Hematopoietic multipotent progenitor cell treated with erythropoietin and hydrocortisone succinate and interleukin-3 and kit ligand, for 8 days (in vitro differentiated cells): Measurements from ENCODE around the gene TUSC1.
"Not testable (repeated sequence)": the region's sequence is repeated elsewhere in the genome, so short reads cannot be mapped to it uniquely, and the experiment has no call there.

ENCODE experiments used
- DNase-seq: peaks from one replicate; pipeline ENCODE4 v3.0.0-alpha.2; 2015

TUSC1 gene

DNA sequence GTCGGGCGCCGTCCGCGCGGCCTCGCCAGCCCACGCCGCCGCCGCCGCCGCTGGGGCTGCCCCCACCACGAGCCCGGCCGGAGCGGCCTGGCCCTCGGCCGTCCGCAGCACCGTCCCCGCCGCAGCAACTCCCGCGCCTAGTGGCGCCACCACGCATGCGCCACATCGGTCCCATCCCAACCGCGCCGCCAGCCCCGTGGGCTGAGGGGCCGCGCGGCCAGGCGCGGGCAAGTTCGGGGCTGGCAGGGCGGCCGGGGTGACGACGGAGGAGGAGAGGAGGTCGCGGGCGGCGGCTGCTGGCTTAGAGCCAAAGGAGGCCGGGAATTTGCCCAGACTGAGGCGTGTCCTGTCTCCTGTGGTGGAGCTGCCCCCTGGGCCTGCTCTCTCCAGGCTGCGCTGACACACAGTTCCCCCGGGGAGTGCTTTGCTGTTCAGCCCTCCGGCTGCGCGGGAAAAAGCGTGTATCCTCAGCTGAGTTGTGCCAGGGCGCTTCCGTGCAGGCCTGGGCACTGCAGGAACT, at the start of gene TUSC1:
TSS of gene TUSC1 (minus strand) at position 298 of the 520 bp plus-strand sequence. CDS start at position 166, 132 bp downstream.
- peak; percentile 81 for DNase-seq

DNA sequence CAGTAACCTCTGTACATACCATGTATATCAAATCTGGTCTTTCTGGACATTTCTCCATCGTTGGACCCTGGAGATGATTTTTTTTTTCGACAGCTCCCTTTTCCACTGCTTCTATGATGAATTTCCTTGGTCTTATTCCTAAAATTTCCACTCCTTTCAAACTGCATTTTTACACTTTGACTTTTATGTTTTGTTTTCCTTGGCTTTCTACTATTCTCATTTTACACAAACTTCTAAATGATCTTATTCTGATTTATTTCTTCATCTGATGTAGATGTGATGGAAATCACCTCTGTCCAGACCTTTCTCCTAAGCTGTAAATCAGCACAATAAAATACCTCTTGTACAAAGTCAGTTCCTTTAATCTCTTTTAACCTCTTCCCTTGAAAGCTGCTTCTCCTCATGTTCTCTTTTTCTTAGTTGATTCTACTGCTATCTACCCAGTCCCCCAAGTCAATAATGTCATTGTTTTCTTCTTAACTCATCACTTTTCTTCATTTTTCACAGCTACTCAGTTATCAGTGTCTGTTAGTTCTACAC, 48.7 kb upstream of the TUSC1 start:
- DNase-seq, result no peak

DNA sequence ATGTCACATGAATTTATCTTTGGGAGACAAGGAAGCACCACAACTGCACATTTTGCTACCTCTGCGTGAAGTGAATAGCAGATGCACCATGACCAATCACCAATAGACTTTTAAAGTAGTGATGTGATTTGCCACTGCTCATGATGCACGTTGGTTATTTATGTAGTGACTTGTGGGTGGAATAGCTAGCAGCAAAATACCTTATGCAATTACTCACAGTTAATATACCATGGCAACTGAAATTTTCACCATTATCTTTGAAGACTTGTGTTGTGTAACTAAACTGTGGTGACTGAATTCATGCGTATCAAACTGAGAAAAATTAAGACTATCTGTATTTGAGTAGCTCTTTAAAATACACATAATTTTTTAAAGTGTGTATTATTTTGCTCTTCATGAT, 46.2 kb upstream of the TUSC1 start:
- no peak for DNase-seq

DNA sequence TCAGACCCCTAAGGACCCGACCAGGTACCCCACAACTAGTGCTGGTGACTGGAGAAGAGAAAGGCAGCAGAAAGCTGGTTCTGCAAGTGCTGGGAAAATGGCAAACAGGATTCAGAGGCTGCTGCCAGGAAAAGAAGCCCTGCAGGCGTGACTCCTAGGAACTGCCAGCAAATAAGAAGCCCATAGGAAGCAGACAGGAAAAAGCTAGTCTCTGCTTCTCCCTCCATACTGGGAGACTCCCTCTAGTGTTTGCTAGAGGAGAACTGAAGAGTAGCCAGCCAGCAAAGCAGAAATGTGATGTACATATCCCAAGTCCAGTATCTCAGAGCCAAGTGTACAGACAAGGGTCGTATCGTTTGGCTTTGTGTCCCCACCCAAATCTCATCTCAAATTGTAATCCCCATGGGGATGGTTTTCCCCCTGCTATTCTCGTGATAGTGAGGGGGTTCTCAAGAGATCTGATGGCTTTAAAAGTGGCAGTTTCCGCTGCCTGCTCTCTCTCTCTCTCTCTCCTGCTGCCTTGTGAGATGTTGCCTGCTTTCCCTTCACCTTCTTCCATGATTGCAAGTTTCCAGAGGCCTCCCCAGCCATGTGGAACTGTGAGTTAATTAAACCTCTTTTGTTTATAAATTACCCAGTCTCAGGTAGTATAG, 38.1 kb upstream of the TUSC1 start:
- DNase-seq, result peak; percentile 4

- DNase-seq, result no peak
Observed at GRCh38 chr9:25709941-25710340, 31.7 kb upstream of the TUSC1 start.

- DNase-seq, result no peak
Observed at GRCh38 chr9:25704800-25705199, 26.6 kb upstream of the TUSC1 start.

GRCh38 chr9:25703701-25704357, 25.6 kb upstream of the TUSC1 start:
- no peak for DNase-seq

DNA sequence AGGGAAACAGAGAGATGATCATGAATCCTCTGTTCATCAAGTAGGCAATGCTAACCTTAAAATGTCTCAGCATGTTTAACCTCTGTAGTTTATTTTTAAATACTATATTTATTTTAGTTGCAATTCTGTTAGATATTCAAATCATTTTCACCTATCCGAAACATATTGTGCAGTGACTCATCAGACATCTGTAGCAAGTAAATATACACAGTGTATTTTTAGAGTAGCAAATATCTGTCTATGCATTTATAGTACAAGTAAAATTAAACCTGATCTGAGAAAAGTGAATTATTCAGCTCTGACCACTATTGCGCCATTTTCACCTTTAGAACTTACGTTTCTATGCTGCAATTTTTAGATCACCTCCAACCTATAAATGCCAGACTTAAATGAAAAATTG, 24.3 kb upstream of the TUSC1 start:
- no peak for DNase-seq

GRCh38 chr9:25700899-25701298, 22.7 kb upstream of the TUSC1 start:
- DNase-seq, result not testable (repeated sequence)

DNA sequence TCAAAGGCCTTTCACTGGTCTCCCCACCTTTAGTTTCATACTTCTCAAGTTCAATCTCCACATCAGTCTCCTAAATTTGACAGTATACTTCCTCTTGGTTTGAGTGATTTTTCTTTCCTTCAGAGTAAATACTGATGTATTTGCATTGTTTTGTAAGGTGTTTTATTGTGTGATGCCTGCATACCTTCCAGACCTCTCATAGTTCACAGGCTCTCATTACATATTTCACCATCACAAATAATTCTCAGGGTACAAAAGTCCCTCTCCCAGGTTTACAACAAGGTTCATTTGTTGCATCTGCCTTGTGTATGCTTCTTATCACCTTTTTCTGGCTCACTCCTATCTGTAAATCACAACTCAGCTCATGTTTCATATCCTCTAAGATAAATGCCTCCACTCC, 22.2 kb upstream of the TUSC1 start:
- DNase-seq, result no peak

- no peak for DNase-seq
Observed at GRCh38 chr9:25691786-25692185, 13.5 kb upstream of the TUSC1 start.

- DNase-seq, result no peak
Observed at GRCh38 chr9:25684321-25684720, 6.1 kb upstream of the TUSC1 start.

- no peak for DNase-seq
Observed at GRCh38 chr9:25681266-25681665, 3.0 kb upstream of the TUSC1 start.

- DNase-seq, result peak; percentile 4
Observed at GRCh38 chr9:25678846-25679360, 659 bp upstream of the TUSC1 start.

- DNase-seq, result peak; percentile 65
Observed at GRCh38 chr9:25677301-25678146, 720 bp downstream of the TUSC1 start.

DNA sequence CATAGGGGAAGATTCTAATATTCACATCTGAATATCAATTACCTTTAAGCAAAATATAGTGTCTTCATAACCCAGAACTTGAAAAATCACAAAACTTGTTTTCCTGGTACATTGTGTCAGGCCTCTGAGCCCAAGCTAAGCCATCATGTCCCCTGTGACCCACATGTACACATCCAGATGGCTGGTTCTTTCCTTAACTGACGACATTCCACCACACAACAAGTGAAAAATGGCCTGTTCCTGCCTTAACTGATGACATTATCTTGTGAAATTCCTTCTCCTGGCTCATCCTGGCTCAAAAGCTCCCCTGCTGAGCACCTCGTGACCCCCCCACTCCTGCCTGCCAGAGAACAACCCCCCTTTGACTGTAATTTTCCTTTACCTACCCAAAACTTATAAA, 2.4 kb downstream of the TUSC1 start:
- DNase-seq, result not testable (repeated sequence)

- no peak for DNase-seq
Observed at GRCh38 chr9:25658571-25658970, 19.7 kb downstream of the TUSC1 start.

GRCh38 chr9:25654417-25654816, 23.8 kb downstream of the TUSC1 start:
- DNase-seq, result no peak

- no peak for DNase-seq
Observed at GRCh38 chr9:25648116-25648515, 30.1 kb downstream of the TUSC1 start.

- DNase-seq, result no peak
Observed at GRCh38 chr9:25636026-25636425, 42.2 kb downstream of the TUSC1 start.

DNA sequence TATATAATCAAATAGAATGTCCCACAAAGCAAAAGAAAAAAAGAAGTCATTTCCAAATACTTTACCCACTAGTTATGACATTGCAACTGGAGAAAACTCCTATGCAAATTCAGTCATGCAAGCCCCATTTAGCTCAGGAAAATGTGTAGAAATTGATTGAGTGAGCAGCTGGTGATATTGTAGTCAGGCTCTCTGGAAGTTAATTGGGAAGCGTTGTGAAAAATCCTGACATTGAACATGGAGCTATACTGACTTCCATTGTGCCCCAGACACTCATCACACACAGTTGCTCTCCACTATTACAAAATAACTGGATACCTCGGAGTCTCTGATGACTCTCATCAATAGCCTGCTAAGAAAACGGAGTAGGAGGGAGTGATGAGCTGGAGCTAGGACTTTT, 49.0 kb downstream of the TUSC1 start:
- no peak for DNase-seq
